WTC11 (cell line): ENCODE data around the gene TRNT1. TPM values are rescaled to one million over a fixed set of nuclear protein-coding genes. Genes with fewer than 3 reads are reported as not detected.

ENCODE experiments used
- ATAC-seq: fragments of 200-7000 bp; cut with Tn5 transposase; 2 replicates; pipeline ENCODE4 v1.10.0; 2021; ENCODE audit warnings: mild to moderate bottlenecking, moderate library complexity
- CTCF ChIA-PET: fragments of 300-600 bp; sonication (Branson Sonifier 250); formaldehyde crosslinking; loops from one replicate; lab custom pipeline; 2021; ENCODE audit warnings: antibody characterized with exemption; lab: Charles Lee
- POLR2A ChIA-PET: fragments of 350-600 bp; sonication (Branson Sonifier 250); formaldehyde crosslinking; loops from one replicate; lab custom pipeline; 2021; ENCODE audit warnings: antibody characterized with exemption; lab: Charles Lee
- DNase-seq: peaks from one replicate; pipeline ENCODE4 v3.0.0; 2021; ENCODE audit warnings: low spot score
- H3K27ac Mint-ChIP-seq: 2 replicates; pipeline ENCODE4 v1.8.0; 2021; ENCODE audit warnings: mixed read lengths
- H3K27me3 Mint-ChIP-seq: 2 replicates; pipeline ENCODE4 v1.8.0; 2021; ENCODE audit warnings: low read depth, mild to moderate bottlenecking, moderate library complexity, mixed read lengths
- H3K36me3 Mint-ChIP-seq: 2 replicates; pipeline ENCODE4 v1.8.0; 2021; ENCODE audit warnings: mixed read lengths
- H3K4me1 Mint-ChIP-seq: 2 replicates; pipeline ENCODE4 v1.8.0; 2022; ENCODE audit warnings: mixed read lengths
- H3K4me3 Mint-ChIP-seq: 2 replicates; pipeline ENCODE4 v1.8.0; 2021; ENCODE audit warnings: mild to moderate bottlenecking, moderate library complexity, mixed read lengths
- H3K9me3 Mint-ChIP-seq: 2 replicates; pipeline ENCODE4 v1.8.0; 2021; ENCODE audit warnings: mixed read lengths
- ATF6 ChIP-seq: sonication (generic); formaldehyde crosslinking; IDR thresholded peaks from 2 replicates; pipeline ENCODE4 v1.8.1; 2023; ENCODE audit warnings: mild to moderate bottlenecking, missing genetic modification reagents
- CDX4 ChIP-seq: fragments of 250-450 bp; sonication (Bioruptor Pico); IDR thresholded peaks from 2 replicates; pipeline ENCODE4 v1.9.0; 2021; ENCODE audit warnings: moderate library complexity, mild to moderate bottlenecking, inconsistent platforms, borderline replicate concordance
- CREM ChIP-seq: sonication (generic); formaldehyde crosslinking; IDR thresholded peaks from 2 replicates; pipeline ENCODE4 v1.8.1; 2022; ENCODE audit warnings: mild to moderate bottlenecking, missing genetic modification reagents, moderate library complexity
- ELF4 ChIP-seq: sonication (generic); formaldehyde crosslinking; IDR thresholded peaks from 2 replicates; pipeline ENCODE4 v1.8.1; 2022; ENCODE audit warnings: low read depth, mild to moderate bottlenecking, moderate library complexity, missing genetic modification reagents
- FOXJ3 ChIP-seq: sonication (generic); formaldehyde crosslinking; IDR thresholded peaks from 2 replicates; pipeline ENCODE4 v1.9.0; 2021; ENCODE audit warnings: missing genetic modification reagents, mild to moderate bottlenecking, borderline replicate concordance
- GRHL2 ChIP-seq: fragments of 250-450 bp; sonication (Bioruptor Pico); IDR thresholded peaks from 2 replicates; pipeline ENCODE4 v1.8.0; 2022; ENCODE audit warnings: mild to moderate bottlenecking, moderate library complexity; ENCODE audit not compliant: insufficient replicate concordance, severe bottlenecking
- SMAD3 ChIP-seq: sonication (generic); formaldehyde crosslinking; IDR thresholded peaks from 2 replicates; pipeline ENCODE4 v1.8.0; 2022; ENCODE audit warnings: missing genetic modification reagents, mild to moderate bottlenecking, borderline replicate concordance
- TEAD1 ChIP-seq: sonication (generic); formaldehyde crosslinking; IDR thresholded peaks from 2 replicates; pipeline ENCODE4 v1.8.0; 2022; ENCODE audit warnings: mild to moderate bottlenecking, missing genetic modification reagents
- TEAD4 ChIP-seq: sonication (generic); formaldehyde crosslinking; IDR thresholded peaks from 2 replicates; pipeline ENCODE4 v1.8.0; 2022; ENCODE audit warnings: mild to moderate bottlenecking, missing genetic modification reagents
- ZNF416 ChIP-seq: fragments of 250-450 bp; sonication (Bioruptor Pico); IDR thresholded peaks from 2 replicates; pipeline ENCODE4 v1.9.0; 2021; ENCODE audit warnings: mild to moderate bottlenecking, inconsistent platforms
- ZNF512 ChIP-seq: sonication (generic); formaldehyde crosslinking; IDR thresholded peaks from 2 replicates; pipeline ENCODE4 v1.8.1; 2022; ENCODE audit warnings: missing genetic modification reagents, borderline replicate concordance
- total RNA-seq: library from RNA; stranded (reverse); gene quantifications from 3 replicates; pipeline ENCODE4 v1.2.3, GENCODE V29; 2021
- TF ChIP-seq, protein P1 (sequence below): sonication (generic); formaldehyde crosslinking; conservative IDR thresholded peaks from 2 replicates; pipeline ENCODE4 v1.8.1; 2023; ENCODE audit warnings: mild to moderate bottlenecking, low read depth, missing genetic modification reagents, moderate library complexity
- TF ChIP-seq, protein P2 (sequence below): sonication (generic); formaldehyde crosslinking; IDR thresholded peaks from 2 replicates; pipeline ENCODE4 v1.8.1; 2023; ENCODE audit warnings: mild to moderate bottlenecking, moderate library complexity, missing genetic modification reagents
- TF ChIP-seq, protein P3 (sequence below): sonication (generic); formaldehyde crosslinking; IDR thresholded peaks from 2 replicates; pipeline ENCODE4 v1.8.0; 2022; ENCODE audit warnings: missing genetic modification reagents
- TF ChIP-seq, protein P4 (sequence below): sonication (generic); formaldehyde crosslinking; IDR thresholded peaks from 2 replicates; pipeline ENCODE4 v1.8.0; 2022; ENCODE audit warnings: mild to moderate bottlenecking, missing genetic modification reagents
- TF ChIP-seq, protein P5 (sequence below): sonication (generic); formaldehyde crosslinking; IDR thresholded peaks from 2 replicates; pipeline ENCODE4 v1.8.0; 2023; ENCODE audit warnings: missing genetic modification reagents, mild to moderate bottlenecking, borderline replicate concordance

The TRNT1 gene
- total RNA-seq, 1 experiment from 2014 or later = 18.8 TPM

GRCh38 chr3:3101660-3102458 lies 24.9 kb upstream of the TRNT1 start:
- H3K27me3 Mint-ChIP-seq = no peaks in the 10 kb centered on the region; the same call in 1 of the 2 replicates
- DNase-seq (no peak), ATAC-seq (no peak)
- no peak overlapping the region for H3K27ac Mint-ChIP-seq
- H3K4me3 Mint-ChIP-seq = no peak overlapping the region
- ChIA-PET CTCF (no interaction called here), POLR2A (no interaction called here)
- no peaks in the 10 kb centered on the region for H3K4me1 Mint-ChIP-seq
- peaks cover 49% of the 10 kb centered on the region for H3K9me3 Mint-ChIP-seq
- peaks cover 18% of the 10 kb centered on the region for H3K36me3 Mint-ChIP-seq
- TF ChIP-seq, protein P1, sequence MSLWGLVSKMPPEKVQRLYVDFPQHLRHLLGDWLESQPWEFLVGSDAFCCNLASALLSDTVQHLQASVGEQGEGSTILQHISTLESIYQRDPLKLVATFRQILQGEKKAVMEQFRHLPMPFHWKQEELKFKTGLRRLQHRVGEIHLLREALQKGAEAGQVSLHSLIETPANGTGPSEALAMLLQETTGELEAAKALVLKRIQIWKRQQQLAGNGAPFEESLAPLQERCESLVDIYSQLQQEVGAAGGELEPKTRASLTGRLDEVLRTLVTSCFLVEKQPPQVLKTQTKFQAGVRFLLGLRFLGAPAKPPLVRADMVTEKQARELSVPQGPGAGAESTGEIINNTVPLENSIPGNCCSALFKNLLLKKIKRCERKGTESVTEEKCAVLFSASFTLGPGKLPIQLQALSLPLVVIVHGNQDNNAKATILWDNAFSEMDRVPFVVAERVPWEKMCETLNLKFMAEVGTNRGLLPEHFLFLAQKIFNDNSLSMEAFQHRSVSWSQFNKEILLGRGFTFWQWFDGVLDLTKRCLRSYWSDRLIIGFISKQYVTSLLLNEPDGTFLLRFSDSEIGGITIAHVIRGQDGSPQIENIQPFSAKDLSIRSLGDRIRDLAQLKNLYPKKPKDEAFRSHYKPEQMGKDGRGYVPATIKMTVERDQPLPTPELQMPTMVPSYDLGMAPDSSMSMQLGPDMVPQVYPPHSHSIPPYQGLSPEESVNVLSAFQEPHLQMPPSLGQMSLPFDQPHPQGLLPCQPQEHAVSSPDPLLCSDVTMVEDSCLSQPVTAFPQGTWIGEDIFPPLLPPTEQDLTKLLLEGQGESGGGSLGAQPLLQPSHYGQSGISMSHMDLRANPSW (CRISPR knock-in tag) = no peak
- TF ChIP-seq TEAD4 (CRISPR knock-in tag) (no peak), GRHL2 (CRISPR knock-in tag) (no peak), CDX4 (CRISPR knock-in tag) (no peak), FOXJ3 (CRISPR knock-in tag) (no peak), CREM (CRISPR knock-in tag) (no peak), ZNF416 (CRISPR knock-in tag) (no peak), TEAD1 (CRISPR knock-in tag) (no peak), SMAD3 (CRISPR knock-in tag) (no peak), ZNF512 (CRISPR knock-in tag) (no peak), ELF4 (CRISPR knock-in tag) (no peak), ATF6 (CRISPR knock-in tag) (no peak)
- TF ChIP-seq, protein P2, sequence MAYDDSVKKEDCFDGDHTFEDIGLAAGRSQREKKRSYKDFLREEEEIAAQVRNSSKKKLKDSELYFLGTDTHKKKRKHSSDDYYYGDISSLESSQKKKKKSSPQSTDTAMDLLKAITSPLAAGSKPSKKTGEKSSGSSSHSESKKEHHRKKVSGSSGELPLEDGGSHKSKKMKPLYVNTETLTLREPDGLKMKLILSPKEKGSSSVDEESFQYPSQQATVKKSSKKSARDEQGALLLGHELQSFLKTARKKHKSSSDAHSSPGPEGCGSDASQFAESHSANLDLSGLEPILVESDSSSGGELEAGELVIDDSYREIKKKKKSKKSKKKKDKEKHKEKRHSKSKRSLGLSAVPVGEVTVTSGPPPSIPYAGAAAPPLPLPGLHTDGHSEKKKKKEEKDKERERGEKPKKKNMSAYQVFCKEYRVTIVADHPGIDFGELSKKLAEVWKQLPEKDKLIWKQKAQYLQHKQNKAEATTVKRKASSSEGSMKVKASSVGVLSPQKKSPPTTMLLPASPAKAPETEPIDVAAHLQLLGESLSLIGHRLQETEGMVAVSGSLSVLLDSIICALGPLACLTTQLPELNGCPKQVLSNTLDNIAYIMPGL (CRISPR knock-in tag) = no peak
- TF ChIP-seq, protein P3, sequence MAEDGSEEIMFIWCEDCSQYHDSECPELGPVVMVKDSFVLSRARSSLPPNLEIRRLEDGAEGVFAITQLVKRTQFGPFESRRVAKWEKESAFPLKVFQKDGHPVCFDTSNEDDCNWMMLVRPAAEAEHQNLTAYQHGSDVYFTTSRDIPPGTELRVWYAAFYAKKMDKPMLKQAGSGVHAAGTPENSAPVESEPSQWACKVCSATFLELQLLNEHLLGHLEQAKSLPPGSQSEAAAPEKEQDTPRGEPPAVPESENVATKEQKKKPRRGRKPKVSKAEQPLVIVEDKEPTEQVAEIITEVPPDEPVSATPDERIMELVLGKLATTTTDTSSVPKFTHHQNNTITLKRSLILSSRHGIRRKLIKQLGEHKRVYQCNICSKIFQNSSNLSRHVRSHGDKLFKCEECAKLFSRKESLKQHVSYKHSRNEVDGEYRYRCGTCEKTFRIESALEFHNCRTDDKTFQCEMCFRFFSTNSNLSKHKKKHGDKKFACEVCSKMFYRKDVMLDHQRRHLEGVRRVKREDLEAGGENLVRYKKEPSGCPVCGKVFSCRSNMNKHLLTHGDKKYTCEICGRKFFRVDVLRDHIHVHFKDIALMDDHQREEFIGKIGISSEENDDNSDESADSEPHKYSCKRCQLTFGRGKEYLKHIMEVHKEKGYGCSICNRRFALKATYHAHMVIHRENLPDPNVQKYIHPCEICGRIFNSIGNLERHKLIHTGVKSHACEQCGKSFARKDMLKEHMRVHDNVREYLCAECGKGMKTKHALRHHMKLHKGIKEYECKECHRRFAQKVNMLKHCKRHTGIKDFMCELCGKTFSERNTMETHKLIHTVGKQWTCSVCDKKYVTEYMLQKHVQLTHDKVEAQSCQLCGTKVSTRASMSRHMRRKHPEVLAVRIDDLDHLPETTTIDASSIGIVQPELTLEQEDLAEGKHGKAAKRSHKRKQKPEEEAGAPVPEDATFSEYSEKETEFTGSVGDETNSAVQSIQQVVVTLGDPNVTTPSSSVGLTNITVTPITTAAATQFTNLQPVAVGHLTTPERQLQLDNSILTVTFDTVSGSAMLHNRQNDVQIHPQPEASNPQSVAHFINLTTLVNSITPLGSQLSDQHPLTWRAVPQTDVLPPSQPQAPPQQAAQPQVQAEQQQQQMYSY = no peak
- TF ChIP-seq, protein P4, sequence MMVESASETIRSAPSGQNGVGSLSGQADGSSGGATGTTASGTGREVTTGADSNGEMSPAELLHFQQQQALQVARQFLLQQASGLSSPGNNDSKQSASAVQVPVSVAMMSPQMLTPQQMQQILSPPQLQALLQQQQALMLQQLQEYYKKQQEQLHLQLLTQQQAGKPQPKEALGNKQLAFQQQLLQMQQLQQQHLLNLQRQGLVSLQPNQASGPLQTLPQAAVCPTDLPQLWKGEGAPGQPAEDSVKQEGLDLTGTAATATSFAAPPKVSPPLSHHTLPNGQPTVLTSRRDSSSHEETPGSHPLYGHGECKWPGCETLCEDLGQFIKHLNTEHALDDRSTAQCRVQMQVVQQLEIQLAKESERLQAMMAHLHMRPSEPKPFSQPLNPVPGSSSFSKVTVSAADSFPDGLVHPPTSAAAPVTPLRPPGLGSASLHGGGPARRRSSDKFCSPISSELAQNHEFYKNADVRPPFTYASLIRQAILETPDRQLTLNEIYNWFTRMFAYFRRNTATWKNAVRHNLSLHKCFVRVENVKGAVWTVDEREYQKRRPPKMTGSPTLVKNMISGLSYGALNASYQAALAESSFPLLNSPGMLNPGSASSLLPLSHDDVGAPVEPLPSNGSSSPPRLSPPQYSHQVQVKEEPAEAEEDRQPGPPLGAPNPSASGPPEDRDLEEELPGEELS (CRISPR knock-in tag) = no peak
- TF ChIP-seq, protein P5, sequence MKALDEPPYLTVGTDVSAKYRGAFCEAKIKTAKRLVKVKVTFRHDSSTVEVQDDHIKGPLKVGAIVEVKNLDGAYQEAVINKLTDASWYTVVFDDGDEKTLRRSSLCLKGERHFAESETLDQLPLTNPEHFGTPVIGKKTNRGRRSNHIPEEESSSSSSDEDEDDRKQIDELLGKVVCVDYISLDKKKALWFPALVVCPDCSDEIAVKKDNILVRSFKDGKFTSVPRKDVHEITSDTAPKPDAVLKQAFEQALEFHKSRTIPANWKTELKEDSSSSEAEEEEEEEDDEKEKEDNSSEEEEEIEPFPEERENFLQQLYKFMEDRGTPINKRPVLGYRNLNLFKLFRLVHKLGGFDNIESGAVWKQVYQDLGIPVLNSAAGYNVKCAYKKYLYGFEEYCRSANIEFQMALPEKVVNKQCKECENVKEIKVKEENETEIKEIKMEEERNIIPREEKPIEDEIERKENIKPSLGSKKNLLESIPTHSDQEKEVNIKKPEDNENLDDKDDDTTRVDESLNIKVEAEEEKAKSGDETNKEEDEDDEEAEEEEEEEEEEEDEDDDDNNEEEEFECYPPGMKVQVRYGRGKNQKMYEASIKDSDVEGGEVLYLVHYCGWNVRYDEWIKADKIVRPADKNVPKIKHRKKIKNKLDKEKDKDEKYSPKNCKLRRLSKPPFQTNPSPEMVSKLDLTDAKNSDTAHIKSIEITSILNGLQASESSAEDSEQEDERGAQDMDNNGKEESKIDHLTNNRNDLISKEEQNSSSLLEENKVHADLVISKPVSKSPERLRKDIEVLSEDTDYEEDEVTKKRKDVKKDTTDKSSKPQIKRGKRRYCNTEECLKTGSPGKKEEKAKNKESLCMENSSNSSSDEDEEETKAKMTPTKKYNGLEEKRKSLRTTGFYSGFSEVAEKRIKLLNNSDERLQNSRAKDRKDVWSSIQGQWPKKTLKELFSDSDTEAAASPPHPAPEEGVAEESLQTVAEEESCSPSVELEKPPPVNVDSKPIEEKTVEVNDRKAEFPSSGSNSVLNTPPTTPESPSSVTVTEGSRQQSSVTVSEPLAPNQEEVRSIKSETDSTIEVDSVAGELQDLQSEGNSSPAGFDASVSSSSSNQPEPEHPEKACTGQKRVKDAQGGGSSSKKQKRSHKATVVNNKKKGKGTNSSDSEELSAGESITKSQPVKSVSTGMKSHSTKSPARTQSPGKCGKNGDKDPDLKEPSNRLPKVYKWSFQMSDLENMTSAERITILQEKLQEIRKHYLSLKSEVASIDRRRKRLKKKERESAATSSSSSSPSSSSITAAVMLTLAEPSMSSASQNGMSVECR = no peak
